SU-DHL-6 (cell line): ENCODE data around the gene DNAAF5.

Experiments
- H2AFZ ChIP-seq: fragments of 200-600 bp; sonication (generic); 2 replicates; pipeline ENCODE4 v1.6.1; 2014; ENCODE audit warnings: low read depth, mild to moderate bottlenecking, moderate library complexity, mixed read lengths, antibody characterized with exemption, low read length; ENCODE audit not compliant: severe bottlenecking
- H3F3A ChIP-seq: fragments of 200-600 bp; shearing (Covaris generic); 2 replicates; pipeline ENCODE4 v1.6.0; 2016; ENCODE audit warnings: antibody characterized with exemption, mild to moderate bottlenecking; ENCODE audit not compliant: insufficient read depth
- H3K27ac ChIP-seq: fragments of 200-600 bp; sonication (generic); 2 replicates; pipeline ENCODE4 v1.5.1; 2016; ENCODE audit warnings: low read depth, mild to moderate bottlenecking, low read length, moderate library complexity, mixed read lengths
- H3K27me3 ChIP-seq: fragments of 200-600 bp; sonication (generic), shearing (Covaris generic); 2 replicates; pipeline ENCODE4 v1.6.0; 2014; ENCODE audit warnings: mild to moderate bottlenecking, low read length
- H3K36me3 ChIP-seq: fragments of 200-600 bp; sonication (generic); 2 replicates; pipeline ENCODE4 v1.6.1; 2014; ENCODE audit warnings: mild to moderate bottlenecking, low read length, mixed read lengths
- H3K4me2 ChIP-seq: fragments of 300-600, 200-600 bp; shearing (Covaris generic), sonication (generic); 2 replicates; pipeline ENCODE4 v1.6.0; 2014; ENCODE audit warnings: low read length, low read depth, mild to moderate bottlenecking; ENCODE audit not compliant: poor library complexity, severe bottlenecking
- H3K4me3 ChIP-seq: fragments of 200-600 bp; sonication (generic); 2 replicates; pipeline ENCODE4 v1.5.1; 2014; ENCODE audit warnings: antibody characterized with exemption, low read length, mild to moderate bottlenecking, mixed read lengths; ENCODE audit not compliant: insufficient read depth, poor library complexity, severe bottlenecking
- H3K79me2 ChIP-seq: fragments of 200-600 bp; sonication (generic); 2 replicates; pipeline ENCODE4 v1.6.1; 2014; ENCODE audit warnings: mild to moderate bottlenecking, low read length, moderate library complexity; ENCODE audit not compliant: insufficient read depth
- H3K9ac ChIP-seq: fragments of 200-600 bp; sonication (generic); 2 replicates; pipeline ENCODE4 v1.7.0; 2014; ENCODE audit warnings: mild to moderate bottlenecking, low read length
- H3K9me2 ChIP-seq: fragments of 200-600 bp; sonication (generic); replicated peaks from 2 replicates; pipeline ENCODE4 v1.6.1; 2014; ENCODE audit warnings: low read length; ENCODE audit not compliant: insufficient read depth
- H3K9me3 ChIP-seq: fragments of 200-600 bp; sonication (generic); 2 replicates; pipeline ENCODE4 v1.6.1; 2014; ENCODE audit warnings: low read length, mixed read lengths; ENCODE audit not compliant: insufficient read depth
- H4K20me1 ChIP-seq: fragments of 200-600 bp; sonication (generic); 2 replicates; pipeline ENCODE4 v1.6.1; 2014; ENCODE audit warnings: low read depth, mild to moderate bottlenecking, antibody characterized with exemption, low read length, moderate library complexity, mixed read lengths
- EZH2phosphoT487 ChIP-seq: fragments of 200-600 bp; sonication (generic), shearing (Covaris generic); conservative IDR thresholded peaks from 2 replicates; pipeline ENCODE4 v1.6.1; 2018; ENCODE audit warnings: mild to moderate bottlenecking, antibody characterized with exemption, low read length, moderate library complexity, mixed read lengths
- TF ChIP-seq, protein P1 (sequence below): fragments of 200-600 bp; sonication (generic); IDR thresholded peaks from one replicate; pipeline ENCODE4 v1.5.1; 2017; ENCODE audit warnings: antibody characterized with exemption, mild to moderate bottlenecking, low read length, moderate library complexity; ENCODE audit not compliant: insufficient read depth, poor library complexity, severe bottlenecking

Gene DNAAF5

DNA sequence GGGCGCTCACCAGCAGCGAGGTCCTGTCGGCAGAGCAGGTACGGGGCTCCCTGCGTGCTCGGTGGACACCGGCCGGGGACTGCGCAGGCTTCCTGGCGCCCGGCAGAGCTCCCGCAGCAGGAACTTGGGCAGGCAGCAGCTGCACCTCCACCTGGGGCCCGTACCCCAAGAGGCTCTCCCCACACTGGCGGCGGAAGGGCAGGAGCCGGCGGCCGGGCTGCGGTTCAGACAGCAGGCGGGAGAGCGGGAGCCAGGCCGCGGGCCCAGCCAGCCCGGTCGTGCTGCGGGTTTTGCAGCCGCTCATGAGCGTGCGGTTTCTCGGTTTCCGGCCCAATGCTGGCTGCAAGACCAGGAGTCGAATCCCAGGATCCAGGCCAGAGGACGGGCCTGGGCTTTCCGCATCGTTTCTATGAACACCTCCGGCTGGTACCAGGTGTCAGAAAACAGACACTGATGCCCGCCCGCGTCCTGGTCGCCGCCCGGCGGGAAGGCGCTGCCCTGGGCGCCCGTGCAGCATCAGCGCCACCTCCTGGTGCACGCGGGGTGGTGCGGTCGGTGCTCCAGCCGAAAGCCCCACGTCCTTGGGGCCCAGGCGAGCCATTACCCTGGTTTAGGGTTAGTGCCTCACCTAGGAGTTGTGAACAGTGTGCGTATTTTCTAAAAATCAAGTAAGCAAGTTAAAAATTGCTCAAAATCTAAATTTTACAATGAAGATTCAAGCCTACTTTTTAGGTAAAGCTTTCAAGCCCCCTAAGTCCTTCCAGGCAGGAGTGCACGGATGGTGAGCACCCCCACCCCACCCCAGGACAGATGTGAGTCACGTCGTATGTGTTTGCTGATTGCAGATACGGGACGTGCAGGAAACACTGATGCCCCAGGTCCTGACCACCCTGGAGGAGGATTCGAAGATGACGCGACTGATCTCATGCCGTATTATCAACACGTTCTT lies 47.9 kb downstream of the DNAAF5 start:
- Histone ChIP-seq H3K27ac (no peak overlapping the region), H3K36me3 (peaks cover 5% of the 10 kb centered on the region; the same call in 1 of the 2 replicates)

DNA sequence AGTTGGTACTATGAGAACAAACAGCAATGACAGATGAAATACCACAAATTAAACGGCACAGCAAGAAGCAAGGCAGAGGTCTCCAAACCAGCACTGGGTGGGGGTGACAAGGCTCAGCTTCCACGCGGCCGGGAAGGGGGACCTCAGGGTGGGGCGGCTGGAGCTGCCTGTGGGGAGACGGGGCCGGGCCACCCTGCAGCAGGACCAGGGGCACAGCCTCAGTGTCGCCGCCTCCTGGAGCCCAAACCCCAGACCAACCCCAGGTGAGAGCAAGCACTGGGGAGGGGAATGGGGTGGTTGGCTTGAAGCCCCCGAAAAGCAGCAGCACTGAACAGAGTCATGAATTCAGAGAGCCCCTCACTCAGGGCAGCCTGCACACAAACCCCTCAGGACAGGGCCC lies 49.9 kb downstream of the DNAAF5 start:
- no peaks in the 10 kb centered on the region for H3K79me2 ChIP-seq
- TF ChIP-seq, protein P1, sequence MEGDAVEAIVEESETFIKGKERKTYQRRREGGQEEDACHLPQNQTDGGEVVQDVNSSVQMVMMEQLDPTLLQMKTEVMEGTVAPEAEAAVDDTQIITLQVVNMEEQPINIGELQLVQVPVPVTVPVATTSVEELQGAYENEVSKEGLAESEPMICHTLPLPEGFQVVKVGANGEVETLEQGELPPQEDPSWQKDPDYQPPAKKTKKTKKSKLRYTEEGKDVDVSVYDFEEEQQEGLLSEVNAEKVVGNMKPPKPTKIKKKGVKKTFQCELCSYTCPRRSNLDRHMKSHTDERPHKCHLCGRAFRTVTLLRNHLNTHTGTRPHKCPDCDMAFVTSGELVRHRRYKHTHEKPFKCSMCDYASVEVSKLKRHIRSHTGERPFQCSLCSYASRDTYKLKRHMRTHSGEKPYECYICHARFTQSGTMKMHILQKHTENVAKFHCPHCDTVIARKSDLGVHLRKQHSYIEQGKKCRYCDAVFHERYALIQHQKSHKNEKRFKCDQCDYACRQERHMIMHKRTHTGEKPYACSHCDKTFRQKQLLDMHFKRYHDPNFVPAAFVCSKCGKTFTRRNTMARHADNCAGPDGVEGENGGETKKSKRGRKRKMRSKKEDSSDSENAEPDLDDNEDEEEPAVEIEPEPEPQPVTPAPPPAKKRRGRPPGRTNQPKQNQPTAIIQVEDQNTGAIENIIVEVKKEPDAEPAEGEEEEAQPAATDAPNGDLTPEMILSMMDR = no peak
- no peak for TF ChIP-seq EZH2phosphoT487
- no peak overlapping the region for H2AFZ ChIP-seq
- H3K36me3 ChIP-seq = peaks cover 5% of the 10 kb centered on the region; the same call in 1 of the 2 replicates
- H3K4me2 ChIP-seq = no peak overlapping the region
- H3K27me3 ChIP-seq = no peaks in the 10 kb centered on the region
- no peaks in the 10 kb centered on the region for H3F3A ChIP-seq
- H3K9me3 ChIP-seq = no peaks in the 10 kb centered on the region
- no peak overlapping the region for H3K9ac ChIP-seq
- H3K27ac ChIP-seq = no peak overlapping the region
- no peaks in the 10 kb centered on the region for H3K9me2 ChIP-seq
- no peaks in the 10 kb centered on the region for H4K20me1 ChIP-seq
- no peak overlapping the region for H3K4me3 ChIP-seq

More for the DNA sequence above, 47.9 kb downstream of the DNAAF5 start:
- H4K20me1 ChIP-seq = no peaks in the 10 kb centered on the region
- H3K79me2 ChIP-seq = no peaks in the 10 kb centered on the region
- no peak overlapping the region for H2AFZ ChIP-seq
- H3K4me2 ChIP-seq = no peak overlapping the region
- H3K9me3 ChIP-seq = no peaks in the 10 kb centered on the region
- no peaks in the 10 kb centered on the region for H3F3A ChIP-seq
- no peaks in the 10 kb centered on the region for H3K9me2 ChIP-seq
- TF ChIP-seq, protein P1 = peak; percentile 81
- no peak for TF ChIP-seq EZH2phosphoT487
- H3K4me3 ChIP-seq = no peak overlapping the region
- no peak overlapping the region for H3K9ac ChIP-seq
- no peaks in the 10 kb centered on the region for H3K27me3 ChIP-seq

DNA sequence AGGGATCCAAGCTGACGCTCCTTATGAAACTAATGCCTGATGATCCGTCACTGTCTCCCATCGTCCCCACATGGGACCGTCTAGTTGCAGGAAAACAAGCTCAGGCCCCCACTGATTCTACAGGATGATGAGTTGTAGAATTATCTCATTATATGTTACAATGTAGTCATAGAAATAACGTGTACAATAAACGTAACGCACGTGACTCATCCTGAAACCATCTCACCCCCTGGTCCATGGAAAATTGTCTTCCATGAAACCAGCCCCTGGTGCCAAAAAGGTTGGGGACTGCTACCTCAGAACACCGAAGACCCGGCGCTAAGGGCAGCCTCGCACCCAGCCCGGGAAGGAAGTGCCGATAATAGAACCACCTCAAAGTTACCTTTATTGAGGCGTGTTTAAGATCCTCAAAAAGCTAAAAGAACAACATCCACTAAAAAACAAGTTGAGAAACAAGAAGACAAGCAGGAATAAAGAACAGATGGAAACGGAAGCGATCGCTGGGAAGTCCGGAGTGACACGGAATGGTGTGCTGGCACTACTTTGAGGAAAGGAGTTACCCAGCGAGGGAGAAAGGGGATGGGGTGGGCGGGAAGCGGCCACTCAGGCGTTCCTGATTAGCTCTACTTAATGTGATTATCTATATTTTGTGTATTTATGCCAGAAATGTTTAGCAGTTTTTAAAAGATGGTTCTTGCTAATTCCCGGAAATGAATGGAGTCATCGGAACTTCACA lies 50.7 kb downstream of the DNAAF5 start:
- Histone ChIP-seq H3K27ac (no peak overlapping the region), H3K9ac (no peak overlapping the region), H4K20me1 (no peaks in the 10 kb centered on the region), H3K9me3 (no peaks in the 10 kb centered on the region), H3K79me2 (no peaks in the 10 kb centered on the region), H3K9me2 (no peaks in the 10 kb centered on the region), H3F3A (no peaks in the 10 kb centered on the region), H3K36me3 (peaks cover 5% of the 10 kb centered on the region; the same call in 1 of the 2 replicates), H3K4me3 (no peak overlapping the region), H3K27me3 (no peaks in the 10 kb centered on the region), H3K4me2 (no peak overlapping the region), H2AFZ (no peak overlapping the region)
- TF ChIP-seq, protein P1 = no peak
- no peak for TF ChIP-seq EZH2phosphoT487
